Activated T-helper 17 cell treated with anti-CD3 and anti-CD28 coated beads, Interleukin-2, amount 50 U/mL, for 72 hours (primary cell): ENCODE data around the gene BMPER. TPM values are rescaled to one million over a fixed set of nuclear protein-coding genes. Genes with fewer than 3 reads are reported as not detected.
"Not testable (repeated sequence)": the region's sequence is repeated elsewhere in the genome, so short reads cannot be mapped to it uniquely, and the experiment has no call there.

Experiments
- ATAC-seq: fragments of 150-1000 bp; cut with Tn5 transposase; replicated peaks from 2 replicates; pipeline ENCODE4 v1.10.0; 2021; ENCODE audit warnings: mild to moderate bottlenecking, moderate library complexity
- H3K27ac Mint-ChIP-seq: one replicate; pipeline ENCODE4 v1.8.0; 2022; ENCODE audit warnings: mixed read lengths
- H3K27me3 Mint-ChIP-seq: one replicate; pipeline ENCODE4 v1.8.0; 2022; ENCODE audit warnings: mixed read lengths
- H3K36me3 Mint-ChIP-seq: one replicate; pipeline ENCODE4 v1.8.0; 2022; ENCODE audit warnings: low read depth, mild to moderate bottlenecking, mixed read lengths
- H3K4me1 Mint-ChIP-seq: one replicate; pipeline ENCODE4 v1.8.0; 2022; ENCODE audit warnings: mixed read lengths
- H3K4me3 Mint-ChIP-seq: one replicate; pipeline ENCODE4 v1.8.0; 2022; ENCODE audit warnings: mild to moderate bottlenecking, mixed read lengths
- H3K9me3 Mint-ChIP-seq: one replicate; pipeline ENCODE4 v1.8.0; 2022; ENCODE audit warnings: mixed read lengths
- total RNA-seq, 2 donors: library from RNA; stranded (reverse); gene quantifications; one replicate each; pipeline ENCODE4 v1.2.3, GENCODE V29; 2022

The BMPER gene
- total RNA-seq, 2 donors from 2014 or later: 0.45 TPM; not detected in 1

- Mint-ChIP-seq H3K4me3 (no peak overlapping the region), H3K36me3 (no peaks in the 10 kb centered on the region), H3K4me1 (no peaks in the 10 kb centered on the region), H3K27me3 (no peaks in the 10 kb centered on the region), H3K27ac (no peak overlapping the region), H3K9me3 (peaks cover 1% of the 10 kb centered on the region)
- no peak for ATAC-seq
These were observed 251.8 kb downstream of the BMPER start for GRCh38 chr7:34157137-34157536.

- Mint-ChIP-seq H3K9me3 (peaks cover 4% of the 10 kb centered on the region), H3K27me3 (no peaks in the 10 kb centered on the region), H3K36me3 (no peaks in the 10 kb centered on the region), H3K4me3 (no peak overlapping the region), H3K4me1 (no peaks in the 10 kb centered on the region), H3K27ac (no peak overlapping the region)
- no peak for ATAC-seq
These were observed 253.2 kb downstream of the BMPER start for GRCh38 chr7:34158368-34159153.

GRCh38 chr7:34160261-34160752 is 255.0 kb downstream of the BMPER start:
- ATAC-seq: no peak
- Mint-ChIP-seq H3K27me3 (no peaks in the 10 kb centered on the region), H3K27ac (no peak overlapping the region), H3K4me3 (no peak overlapping the region), H3K4me1 (no peaks in the 10 kb centered on the region), H3K9me3 (peaks cover 4% of the 10 kb centered on the region), H3K36me3 (no peaks in the 10 kb centered on the region)

GRCh38 chr7:34162027-34162565 is 256.8 kb downstream of the BMPER start:
- Mint-ChIP-seq H3K4me3 (no peak overlapping the region), H3K4me1 (no peaks in the 10 kb centered on the region), H3K27ac (no peak overlapping the region), H3K27me3 (no peaks in the 10 kb centered on the region), H3K9me3 (peaks cover 4% of the 10 kb centered on the region), H3K36me3 (no peaks in the 10 kb centered on the region)
- no peak for ATAC-seq

- Mint-ChIP-seq H3K27me3 (no peaks in the 10 kb centered on the region), H3K36me3 (no peaks in the 10 kb centered on the region), H3K4me1 (no peaks in the 10 kb centered on the region), H3K9me3 (peaks cover 4% of the 10 kb centered on the region), H3K27ac (no peak overlapping the region), H3K4me3 (no peak overlapping the region)
- ATAC-seq: no peak
These were observed 257.3 kb downstream of the BMPER start for GRCh38 chr7:34162677-34163076.

- H3K4me3 Mint-ChIP-seq: no peak overlapping the region
- ATAC-seq: no peak
- H3K36me3 Mint-ChIP-seq: no peaks in the 10 kb centered on the region
- peaks cover 4% of the 10 kb centered on the region for H3K9me3 Mint-ChIP-seq
- no peak overlapping the region for H3K27ac Mint-ChIP-seq
- no peaks in the 10 kb centered on the region for H3K4me1 Mint-ChIP-seq
- no peaks in the 10 kb centered on the region for H3K27me3 Mint-ChIP-seq
These were observed 258.6 kb downstream of the BMPER start for GRCh38 chr7:34163956-34164355.

GRCh38 chr7:34165466-34165865 is 260.1 kb downstream of the BMPER start:
- Mint-ChIP-seq H3K9me3 (peaks cover 4% of the 10 kb centered on the region), H3K4me3 (no peak overlapping the region), H3K27ac (no peak overlapping the region), H3K4me1 (no peaks in the 10 kb centered on the region), H3K36me3 (no peaks in the 10 kb centered on the region), H3K27me3 (no peaks in the 10 kb centered on the region)
- no peak for ATAC-seq

- no peaks in the 10 kb centered on the region for H3K4me1 Mint-ChIP-seq
- peaks cover 4% of the 10 kb centered on the region for H3K9me3 Mint-ChIP-seq
- H3K27me3 Mint-ChIP-seq: no peaks in the 10 kb centered on the region
These were observed 260.7 kb downstream of the BMPER start for GRCh38 chr7:34165927-34166550.

GRCh38 chr7:34168013-34168412 is 262.7 kb downstream of the BMPER start:
- ATAC-seq: no peak
- Mint-ChIP-seq H3K4me1 (no peaks in the 10 kb centered on the region), H3K27ac (no peak overlapping the region), H3K4me3 (no peak overlapping the region), H3K36me3 (no peaks in the 10 kb centered on the region), H3K9me3 (no peaks in the 10 kb centered on the region), H3K27me3 (no peaks in the 10 kb centered on the region)

More at GRCh38 chr7:34165927-34166550, 260.7 kb downstream of the BMPER start:
- no peak overlapping the region for H3K4me3 Mint-ChIP-seq
- no peak overlapping the region for H3K27ac Mint-ChIP-seq
- no peak for ATAC-seq
- H3K36me3 Mint-ChIP-seq: no peaks in the 10 kb centered on the region

- H3K9me3 Mint-ChIP-seq, H3K4me1 Mint-ChIP-seq, H3K4me3 Mint-ChIP-seq, H3K36me3 Mint-ChIP-seq, ATAC-seq, H3K27ac Mint-ChIP-seq, H3K27me3 Mint-ChIP-seq: not testable (repeated sequence)
These were observed 269.6 kb downstream of the BMPER start for GRCh38 chr7:34174688-34175616.

- Mint-ChIP-seq H3K27ac (no peak overlapping the region), H3K4me3 (no peak overlapping the region), H3K27me3 (no peaks in the 10 kb centered on the region), H3K4me1 (no peaks in the 10 kb centered on the region), H3K36me3 (no peaks in the 10 kb centered on the region), H3K9me3 (no peaks in the 10 kb centered on the region)
- no peak for ATAC-seq
These were observed 270.5 kb downstream of the BMPER start for GRCh38 chr7:34175837-34176236.

- ATAC-seq: no peak
- Mint-ChIP-seq H3K36me3 (no peaks in the 10 kb centered on the region), H3K27ac (no peak overlapping the region), H3K9me3 (no peaks in the 10 kb centered on the region), H3K27me3 (no peaks in the 10 kb centered on the region), H3K4me1 (no peaks in the 10 kb centered on the region), H3K4me3 (no peak overlapping the region)
These were observed 272.1 kb downstream of the BMPER start for GRCh38 chr7:34177476-34177875.

GRCh38 chr7:34181271-34181958 is 276.1 kb downstream of the BMPER start:
- Mint-ChIP-seq H3K36me3 (no peaks in the 10 kb centered on the region), H3K27ac (no peak overlapping the region), H3K4me1 (no peaks in the 10 kb centered on the region), H3K9me3 (no peaks in the 10 kb centered on the region), H3K4me3 (no peak overlapping the region), H3K27me3 (no peaks in the 10 kb centered on the region)
- ATAC-seq: no peak

GRCh38 chr7:34184466-34184865 is 279.1 kb downstream of the BMPER start:
- no peaks in the 10 kb centered on the region for H3K27me3 Mint-ChIP-seq
- no peaks in the 10 kb centered on the region for H3K9me3 Mint-ChIP-seq
- ATAC-seq: no peak
- H3K36me3 Mint-ChIP-seq: no peaks in the 10 kb centered on the region
- no peak overlapping the region for H3K4me3 Mint-ChIP-seq
- H3K27ac Mint-ChIP-seq: no peak overlapping the region
- H3K4me1 Mint-ChIP-seq: no peaks in the 10 kb centered on the region
